ENCODE data around the gene ZMYND8. TPM values are rescaled to one million over a fixed set of nuclear protein-coding genes. Genes with fewer than 3 reads are reported as not detected.

ZMYND8 gene
- total RNA-seq, 1 experiment from 2014 or later = 50.7 TPM

GRCh38 chr20:47354464-47354713 is 2.1 kb downstream of the ZMYND8 start:
- peak overlapping the region; percentile 100 for H3K27ac ChIP-seq (ENCODE audit: low read length)
- DNase-seq (ENCODE audit: low read depth, low spot score) (no peak), ATAC-seq (no peak)
- in situ Hi-C loops (cut with HindIII; ENCODE audit: low pct_unique_long_range_greater_than_20kb, low sequenced_read_pairs) = no loop called here
- POLR2A ChIA-PET = interaction anchor here (0.5 to 1.1 kb wide), 2 partner anchors 11 to 23 kb away, joined by 4 to 19 read pairs; no protein-coding TSS in a partner anchor
- peak overlapping the region; percentile 28 to 36 for H3K4me3 ChIP-seq (ENCODE audit: low read depth in 2 of 2, low read length in 2 of 2)
- no peaks in the 10 kb centered on the region for H3K27me3 ChIP-seq (ENCODE audit: control insufficient read depth, insufficient read depth, low read length)
- H3K36me3 ChIP-seq (ENCODE audit: control insufficient read depth, insufficient read depth, low read length) = no peaks in the 10 kb centered on the region; the same call in 1 of the 2 replicates
- intact Hi-C loops (cut with micrococcal nuclease; ENCODE audit: unreplicated experiment) = no loop called here
- BruUV-seq (replicated peaks) = no TSS peak
- TF ChIP-seq POLR2AphosphoS5 (IDR thresholded peaks at IDR 0.05; ENCODE audit: low read depth, low read length) (no peak), TCF7L2 (IDR thresholded peaks at IDR 0.05; ENCODE audit: low read depth, low read length) (no peak), REST (IDR thresholded peaks at IDR 0.05; ENCODE audit: insufficient read depth in 1 of 2, low read depth in 2 of 2, low read length in 1 of 2) (no peak), SIN3A (IDR thresholded peaks at IDR 0.05; ENCODE audit: borderline replicate concordance, insufficient read depth, low read depth, low read length) (no peak)
- TF ChIP-seq, protein P1, sequence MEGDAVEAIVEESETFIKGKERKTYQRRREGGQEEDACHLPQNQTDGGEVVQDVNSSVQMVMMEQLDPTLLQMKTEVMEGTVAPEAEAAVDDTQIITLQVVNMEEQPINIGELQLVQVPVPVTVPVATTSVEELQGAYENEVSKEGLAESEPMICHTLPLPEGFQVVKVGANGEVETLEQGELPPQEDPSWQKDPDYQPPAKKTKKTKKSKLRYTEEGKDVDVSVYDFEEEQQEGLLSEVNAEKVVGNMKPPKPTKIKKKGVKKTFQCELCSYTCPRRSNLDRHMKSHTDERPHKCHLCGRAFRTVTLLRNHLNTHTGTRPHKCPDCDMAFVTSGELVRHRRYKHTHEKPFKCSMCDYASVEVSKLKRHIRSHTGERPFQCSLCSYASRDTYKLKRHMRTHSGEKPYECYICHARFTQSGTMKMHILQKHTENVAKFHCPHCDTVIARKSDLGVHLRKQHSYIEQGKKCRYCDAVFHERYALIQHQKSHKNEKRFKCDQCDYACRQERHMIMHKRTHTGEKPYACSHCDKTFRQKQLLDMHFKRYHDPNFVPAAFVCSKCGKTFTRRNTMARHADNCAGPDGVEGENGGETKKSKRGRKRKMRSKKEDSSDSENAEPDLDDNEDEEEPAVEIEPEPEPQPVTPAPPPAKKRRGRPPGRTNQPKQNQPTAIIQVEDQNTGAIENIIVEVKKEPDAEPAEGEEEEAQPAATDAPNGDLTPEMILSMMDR (IDR thresholded peaks at IDR 0.05) = no peak
- H3K4me1 ChIP-seq (ENCODE audit: control insufficient read depth, insufficient read depth, low read length) = peaks cover 100% of the 10 kb centered on the region
- no peaks in the 10 kb centered on the region for H3K9me3 ChIP-seq (ENCODE audit: control insufficient read depth, insufficient read depth, low read depth, low read length)
- CTCF ChIA-PET = interaction anchor here (2.4 kb wide), 1 partner anchor 30 kb away, joined by 6 read pairs; no protein-coding TSS in a partner anchor

DNA sequence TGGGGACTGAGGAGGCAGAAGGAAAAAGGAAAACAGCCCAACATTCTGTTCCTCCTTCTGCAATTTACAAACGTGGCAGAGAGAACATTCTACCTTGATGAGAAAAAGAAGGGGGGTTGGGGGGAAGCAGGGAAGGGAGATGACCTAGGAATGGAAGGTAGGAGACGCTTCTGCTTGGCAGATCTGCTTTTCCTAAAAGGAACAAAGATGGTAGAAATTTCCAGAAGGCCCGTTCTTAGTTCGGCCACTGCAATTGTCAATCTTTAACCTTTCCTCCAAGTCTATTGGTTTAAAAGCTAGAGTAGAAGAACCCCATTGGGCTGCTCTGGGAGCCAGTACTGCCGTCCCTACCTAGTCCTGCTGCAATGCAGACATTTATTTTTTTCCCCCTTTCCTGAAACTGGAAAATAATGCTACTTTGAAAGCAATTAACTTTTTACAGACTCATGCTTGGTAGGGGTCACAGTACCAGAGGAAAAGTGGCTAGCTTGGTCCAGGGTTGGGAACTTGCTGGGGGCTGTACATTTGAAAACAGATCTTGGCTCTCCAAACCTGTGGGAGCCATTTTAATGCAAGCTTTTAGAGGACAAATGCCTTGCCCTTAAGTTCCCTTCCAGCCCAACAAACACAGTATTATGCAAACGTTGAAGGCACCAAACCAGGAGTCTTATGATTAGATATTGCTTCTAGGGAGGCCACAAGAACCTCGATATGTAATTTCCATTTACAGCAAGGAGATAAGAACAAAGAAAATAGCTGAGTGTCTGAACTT is 2.6 kb downstream of the ZMYND8 start:
- DNase-seq (ENCODE audit: low read depth, low spot score) (no peak), ATAC-seq (no peak)
- in situ Hi-C loops (cut with HindIII; ENCODE audit: low pct_unique_long_range_greater_than_20kb, low sequenced_read_pairs) (no loop called here), intact Hi-C loops (cut with micrococcal nuclease; ENCODE audit: unreplicated experiment) (no loop called here)
- POLR2A ChIA-PET = interaction anchor here (0.5 to 1.1 kb wide), 7 partner anchors 8 to 351 kb away, joined by 4 to 19 read pairs (median 5); no protein-coding TSS in a partner anchor
- H3K27ac ChIP-seq (ENCODE audit: low read length) = peak overlapping the region; percentile 100
- H3K36me3 ChIP-seq (ENCODE audit: control insufficient read depth, insufficient read depth, low read length) = no peaks in the 10 kb centered on the region; the same call in 1 of the 2 replicates
- no TSS peak for BruUV-seq (replicated peaks)
- peaks cover 100% of the 10 kb centered on the region for H3K4me1 ChIP-seq (ENCODE audit: control insufficient read depth, insufficient read depth, low read length)
- no peaks in the 10 kb centered on the region for H3K27me3 ChIP-seq (ENCODE audit: control insufficient read depth, insufficient read depth, low read length)
- H3K4me3 ChIP-seq (ENCODE audit: low read depth in 2 of 2, low read length in 2 of 2) = peak overlapping the region; percentile 28 to 36
- H3K9me3 ChIP-seq (ENCODE audit: control insufficient read depth, insufficient read depth, low read depth, low read length) = no peaks in the 10 kb centered on the region
- CTCF ChIA-PET = interaction anchor here (2.4 kb wide), 1 partner anchor 30 kb away, joined by 6 read pairs; no protein-coding TSS in a partner anchor
- TF ChIP-seq, protein P1 (IDR thresholded peaks at IDR 0.05) = no peak
- peak; percentile 53; the same call in 1 of the 2 replicates for TF ChIP-seq POLR2AphosphoS5 (IDR thresholded peaks at IDR 0.05; ENCODE audit: low read depth, low read length)

Measured in Panc1 (cell line).